GM18867 (cell line): ENCODE data around the gene UBE2K.
"Not testable (repeated sequence)": the region's sequence is repeated elsewhere in the genome, so short reads cannot be mapped to it uniquely, and the experiment has no call there.

Source experiments
- ATAC-seq: cut with Tn5 transposase; IDR thresholded peaks from one replicate; pipeline ENCODE4 v1.9.1; 2021; ENCODE audit warnings: mild to moderate bottlenecking, moderate library complexity; ENCODE audit not compliant: unreplicated experiment

The UBE2K gene

GRCh38 chr4:39687014-39687413 lies 10.9 kb upstream of the UBE2K start:
- ATAC-seq: peak; percentile 42

GRCh38 chr4:39689970-39690369 lies 8.0 kb upstream of the UBE2K start:
- ATAC-seq: no peak

GRCh38 chr4:39698424-39699009 lies 581 bp downstream of the UBE2K start:
- peak; percentile 31 for ATAC-seq

- no peak for ATAC-seq
Observed at GRCh38 chr4:39699687-39700409, 1.9 kb downstream of the UBE2K start.

- ATAC-seq: no peak
Observed at GRCh38 chr4:39700554-39700953, 2.6 kb downstream of the UBE2K start.

- no peak for ATAC-seq
Observed at GRCh38 chr4:39702716-39703115, 4.8 kb downstream of the UBE2K start.

- not testable (repeated sequence) for ATAC-seq
Observed at GRCh38 chr4:39704789-39705188, 6.9 kb downstream of the UBE2K start.

- no peak for ATAC-seq
Observed at GRCh38 chr4:39706334-39706733, 8.4 kb downstream of the UBE2K start.

- ATAC-seq: no peak
Observed at GRCh38 chr4:39706741-39707511, 9.0 kb downstream of the UBE2K start.

GRCh38 chr4:39710098-39710896 lies 12.4 kb downstream of the UBE2K start:
- no peak for ATAC-seq

- ATAC-seq: no peak
Observed at GRCh38 chr4:39712819-39713607, 15.1 kb downstream of the UBE2K start.

GRCh38 chr4:39713691-39714090 lies 15.8 kb downstream of the UBE2K start:
- peak; percentile 45 for ATAC-seq

- ATAC-seq: no peak
Observed at GRCh38 chr4:39714166-39714565, 16.2 kb downstream of the UBE2K start.

- ATAC-seq: no peak
Observed at GRCh38 chr4:39715788-39716187, 17.9 kb downstream of the UBE2K start.

GRCh38 chr4:39716356-39716755 lies 18.4 kb downstream of the UBE2K start:
- no peak for ATAC-seq

- not testable (repeated sequence) for ATAC-seq
Observed at GRCh38 chr4:39717743-39718142, 19.8 kb downstream of the UBE2K start.

- ATAC-seq: no peak
Observed at GRCh38 chr4:39718366-39719323, 20.7 kb downstream of the UBE2K start.

GRCh38 chr4:39719804-39720580 lies 22.1 kb downstream of the UBE2K start:
- no peak for ATAC-seq
